ENCODE results near the gene MYH10.

The MYH10 gene

GRCh38 chr17:8520981-8521380, 109.5 kb downstream of the MYH10 start:
- Histone ChIP-seq H2BK15ac (ENCODE audit: low read depth, poor library complexity, severe bottlenecking) (no peak overlapping the region), H2AK5ac (ENCODE audit: low read length, severe bottlenecking) (no peak overlapping the region), H3K27ac (ENCODE audit: low read length, poor library complexity, severe bottlenecking) (no peak overlapping the region), H4K8ac (ENCODE audit: low read length) (no peak overlapping the region), H4K91ac (ENCODE audit: low read length) (no peak overlapping the region), H3K14ac (ENCODE audit: low read length in 2 of 2) (no peak overlapping the region), H3K27me3 (ENCODE audit: control insufficient read depth in 1 of 2, insufficient read depth in 1 of 2, low read length in 2 of 2) (no peaks in the 10 kb centered on the region), H3K36me3 (ENCODE audit: control insufficient read depth in 1 of 2, insufficient read depth in 2 of 2, low read depth in 1 of 2, low read length in 2 of 2) (peaks cover 34 to 47% of the 10 kb centered on the region in 2 experiments), H2BK5ac (ENCODE audit: low read depth, low read length, poor library complexity, severe bottlenecking) (no peak overlapping the region), H3K23ac (ENCODE audit: low read length in 2 of 2) (no peak overlapping the region), H3K79me1 (replicated peaks; ENCODE audit: low read length, poor library complexity, severe bottlenecking) (peaks cover 21% of the 10 kb centered on the region), H3K4me1 (ENCODE audit: control insufficient read depth, insufficient read depth, low read depth, low read length) (no peaks in the 10 kb centered on the region), H2BK120ac (ENCODE audit: low read depth, low read length) (no peak overlapping the region), H3K18ac (ENCODE audit: low read depth in 1 of 2, low read length in 2 of 2) (no peak overlapping the region), H2AFZ (ENCODE audit: low read depth, low read length) (no peak overlapping the region), H3K4me3 (ENCODE audit: insufficient read depth in 1 of 2, low read depth in 1 of 2, low read length in 2 of 2) (no peak overlapping the region), H3K4ac (ENCODE audit: low read depth in 1 of 2, low read length in 2 of 2) (no peak overlapping the region), H3K9me3 (ENCODE audit: control insufficient read depth, low read length) (no peaks in the 10 kb centered on the region), H2BK12ac (ENCODE audit: low read length in 2 of 2) (no peak overlapping the region), H3K4me2 (ENCODE audit: low read length, poor library complexity, severe bottlenecking) (no peak overlapping the region), H3K9ac (ENCODE audit: low read length) (no peak overlapping the region)
- DNase-seq = no peak
- WGBS = 96% methylated on average over 10 of the region's 10 CpGs

GRCh38 chr17:8518850-8519249, 111.7 kb downstream of the MYH10 start:
- Histone ChIP-seq H3K27me3 (ENCODE audit: control insufficient read depth in 1 of 2, insufficient read depth in 1 of 2, low read length in 2 of 2) (no peaks in the 10 kb centered on the region), H3K4ac (ENCODE audit: low read depth in 1 of 2, low read length in 2 of 2) (no peak overlapping the region), H3K4me3 (ENCODE audit: insufficient read depth in 1 of 2, low read depth in 1 of 2, low read length in 2 of 2) (no peak overlapping the region), H2BK120ac (ENCODE audit: low read depth, low read length) (no peak overlapping the region), H3K14ac (ENCODE audit: low read length in 2 of 2) (no peak overlapping the region), H4K91ac (ENCODE audit: low read length) (no peak overlapping the region), H3K4me1 (ENCODE audit: control insufficient read depth, insufficient read depth, low read depth, low read length) (no peaks in the 10 kb centered on the region), H3K9me3 (ENCODE audit: control insufficient read depth, low read length) (no peaks in the 10 kb centered on the region), H3K79me1 (replicated peaks; ENCODE audit: low read length, poor library complexity, severe bottlenecking) (peaks cover 19% of the 10 kb centered on the region), H2BK5ac (ENCODE audit: low read depth, low read length, poor library complexity, severe bottlenecking) (no peak overlapping the region), H3K18ac (ENCODE audit: low read depth in 1 of 2, low read length in 2 of 2) (no peak overlapping the region), H3K9ac (ENCODE audit: low read length) (no peak overlapping the region), H3K4me2 (ENCODE audit: low read length, poor library complexity, severe bottlenecking) (no peak overlapping the region), H2BK12ac (ENCODE audit: low read length in 2 of 2) (no peak overlapping the region), H3K23ac (ENCODE audit: low read length in 2 of 2) (no peak overlapping the region), H4K8ac (ENCODE audit: low read length) (no peak overlapping the region), H3K36me3 (ENCODE audit: control insufficient read depth in 1 of 2, insufficient read depth in 2 of 2, low read depth in 1 of 2, low read length in 2 of 2) (peaks cover 35 to 58% of the 10 kb centered on the region in 2 experiments), H2BK15ac (ENCODE audit: low read depth, poor library complexity, severe bottlenecking) (no peak overlapping the region), H2AFZ (ENCODE audit: low read depth, low read length) (no peak overlapping the region), H2AK5ac (ENCODE audit: low read length, severe bottlenecking) (no peak overlapping the region), H3K27ac (ENCODE audit: low read length, poor library complexity, severe bottlenecking) (no peak overlapping the region)
- no peak for DNase-seq
- 90% methylated on average over 1 of the region's 2 CpGs for WGBS

- Histone ChIP-seq H3K27ac (ENCODE audit: low read length, poor library complexity, severe bottlenecking) (no peak overlapping the region), H4K8ac (ENCODE audit: low read length) (no peak overlapping the region), H3K14ac (ENCODE audit: low read length in 2 of 2) (no peak overlapping the region), H3K23ac (ENCODE audit: low read length in 2 of 2) (no peak overlapping the region), H3K4me3 (ENCODE audit: insufficient read depth in 1 of 2, low read depth in 1 of 2, low read length in 2 of 2) (no peak overlapping the region), H2BK12ac (ENCODE audit: low read length in 2 of 2) (no peak overlapping the region), H2BK5ac (ENCODE audit: low read depth, low read length, poor library complexity, severe bottlenecking) (no peak overlapping the region), H3K79me1 (replicated peaks; ENCODE audit: low read length, poor library complexity, severe bottlenecking) (peaks cover 14% of the 10 kb centered on the region), H3K4ac (ENCODE audit: low read depth in 1 of 2, low read length in 2 of 2) (no peak overlapping the region), H3K4me2 (ENCODE audit: low read length, poor library complexity, severe bottlenecking) (no peak overlapping the region), H3K9ac (ENCODE audit: low read length) (no peak overlapping the region), H4K91ac (ENCODE audit: low read length) (no peak overlapping the region), H3K27me3 (ENCODE audit: control insufficient read depth in 1 of 2, insufficient read depth in 1 of 2, low read length in 2 of 2) (no peaks in the 10 kb centered on the region), H3K9me3 (ENCODE audit: control insufficient read depth, low read length) (no peaks in the 10 kb centered on the region), H2AFZ (ENCODE audit: low read depth, low read length) (no peak overlapping the region), H3K18ac (ENCODE audit: low read depth in 1 of 2, low read length in 2 of 2) (no peak overlapping the region), H2BK15ac (ENCODE audit: low read depth, poor library complexity, severe bottlenecking) (no peak overlapping the region), H2AK5ac (ENCODE audit: low read length, severe bottlenecking) (no peak overlapping the region), H3K4me1 (ENCODE audit: control insufficient read depth, insufficient read depth, low read depth, low read length) (no peaks in the 10 kb centered on the region), H3K36me3 (ENCODE audit: control insufficient read depth in 1 of 2, insufficient read depth in 2 of 2, low read depth in 1 of 2, low read length in 2 of 2) (peaks cover 35 to 63% of the 10 kb centered on the region in 2 experiments), H2BK120ac (ENCODE audit: low read depth, low read length) (no peak overlapping the region)
- WGBS = 99% methylated on average over 6 of the region's 6 CpGs
- DNase-seq = no peak
These were observed 112.2 kb downstream of the MYH10 start for GRCh38 chr17:8518326-8518725.

- no peak overlapping the region for H3K4ac ChIP-seq (ENCODE audit: low read depth in 1 of 2, low read length in 2 of 2)
- no peak overlapping the region for H2BK15ac ChIP-seq (ENCODE audit: low read depth, poor library complexity, severe bottlenecking)
- H3K27ac ChIP-seq (ENCODE audit: low read length, poor library complexity, severe bottlenecking) = no peak overlapping the region
- H3K14ac ChIP-seq (ENCODE audit: low read length in 2 of 2) = no peak overlapping the region
- no peak overlapping the region for H2BK5ac ChIP-seq (ENCODE audit: low read depth, low read length, poor library complexity, severe bottlenecking)
- DNase-seq = no peak
- no peak overlapping the region for H2AK5ac ChIP-seq (ENCODE audit: low read length, severe bottlenecking)
- no peak overlapping the region for H3K4me3 ChIP-seq (ENCODE audit: insufficient read depth in 1 of 2, low read depth in 1 of 2, low read length in 2 of 2)
- no peak overlapping the region for H2BK12ac ChIP-seq (ENCODE audit: low read length in 2 of 2)
- H3K27me3 ChIP-seq (ENCODE audit: control insufficient read depth in 1 of 2, insufficient read depth in 1 of 2, low read length in 2 of 2) = no peaks in the 10 kb centered on the region
- H3K36me3 ChIP-seq (ENCODE audit: control insufficient read depth in 1 of 2, insufficient read depth in 2 of 2, low read depth in 1 of 2, low read length in 2 of 2) = peaks cover 31 to 68% of the 10 kb centered on the region in 2 experiments
- no peak overlapping the region for H3K23ac ChIP-seq (ENCODE audit: low read length in 2 of 2)
- no peak overlapping the region for H3K18ac ChIP-seq (ENCODE audit: low read depth in 1 of 2, low read length in 2 of 2)
- no peak overlapping the region for H3K9ac ChIP-seq (ENCODE audit: low read length)
- no peaks in the 10 kb centered on the region for H3K4me1 ChIP-seq (ENCODE audit: control insufficient read depth, insufficient read depth, low read depth, low read length)
- H2BK120ac ChIP-seq (ENCODE audit: low read depth, low read length) = no peak overlapping the region
- no peak overlapping the region for H4K8ac ChIP-seq (ENCODE audit: low read length)
- H2AFZ ChIP-seq (ENCODE audit: low read depth, low read length) = no peak overlapping the region
- H3K9me3 ChIP-seq (ENCODE audit: control insufficient read depth, low read length) = no peaks in the 10 kb centered on the region
- H3K4me2 ChIP-seq (ENCODE audit: low read length, poor library complexity, severe bottlenecking) = no peak overlapping the region
- WGBS = 93% methylated on average over 11 of the region's 11 CpGs
- no peak overlapping the region for H4K91ac ChIP-seq (ENCODE audit: low read length)
- peaks cover 6% of the 10 kb centered on the region for H3K79me1 ChIP-seq (replicated peaks; ENCODE audit: low read length, poor library complexity, severe bottlenecking)
These were observed 115.7 kb downstream of the MYH10 start for GRCh38 chr17:8514801-8515200.
